ENCODE results near the gene DQX1.
A peak's percentile ranks its signal among the peaks of the same experiment; 100 is the strongest.
"Not testable (repeated sequence)": the region's sequence is repeated elsewhere in the genome, so short reads cannot be mapped to it uniquely, and the experiment has no call there.

The DQX1 gene

DNA sequence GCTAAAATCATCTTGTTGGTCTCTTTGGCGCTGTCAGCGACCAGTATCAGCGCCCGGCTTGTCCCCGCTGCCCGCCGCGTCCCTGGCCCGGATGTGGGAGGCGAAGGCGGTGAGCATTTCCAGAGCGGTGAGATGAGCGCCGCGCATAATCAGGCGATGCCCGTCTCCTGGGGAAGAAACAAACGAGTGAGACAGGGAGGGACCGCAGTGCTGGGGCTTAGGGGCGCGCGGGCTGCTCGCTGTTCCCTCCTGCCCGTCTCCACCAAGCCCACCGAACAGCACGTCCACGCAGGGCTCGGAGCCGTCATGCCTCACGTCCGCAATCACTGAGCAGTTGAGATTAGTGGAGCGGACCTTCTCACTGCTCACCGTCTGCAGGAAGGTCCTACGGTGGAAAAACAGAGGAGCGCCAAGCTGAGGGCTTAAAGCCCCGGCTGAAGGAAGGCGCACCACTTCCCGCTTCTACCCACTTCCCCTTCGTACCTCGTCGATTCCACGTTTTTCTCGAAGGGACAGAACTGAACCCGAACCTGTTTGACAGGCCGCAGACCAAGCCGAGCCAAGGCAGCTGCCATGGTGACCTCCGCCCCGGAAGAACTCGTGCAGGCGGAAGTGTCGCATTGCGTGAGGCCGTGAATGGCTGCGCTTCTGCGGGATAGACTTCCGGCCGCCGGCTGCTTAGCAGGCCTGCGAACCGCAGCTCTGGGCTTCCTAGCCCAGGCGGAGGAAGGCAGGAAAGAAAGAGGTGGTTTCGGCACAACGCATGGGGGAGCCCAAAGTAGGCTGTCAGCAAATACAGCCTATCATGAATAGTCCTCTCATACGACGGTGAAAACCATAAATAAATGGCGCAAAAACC, 53.7 kb downstream of the DQX1 start, which contains the start of gene MRPL53:
TSS of gene MRPL53 (minus strand) at position 595 of the 859 bp plus-strand sequence. CDS start at position 575, 20 bp downstream.
- DNase-seq (ENCODE audit: low read depth, low spot score) = peak; percentile 75
- H3K27ac ChIP-seq = peak within 1 kb of the TSS; percentile 91

GRCh38 chr2:74471332-74472065, 54.5 kb downstream of the DQX1 start:
- DNase-seq (ENCODE audit: low read depth, low spot score) = no peak
- peak overlapping the region; percentile 91 for H3K27ac ChIP-seq

- peak overlapping the region; percentile 91 for H3K27ac ChIP-seq
- not testable (repeated sequence) for DNase-seq (ENCODE audit: low read depth, low spot score)
Measured at GRCh38 chr2:74470742-74471141, 55.3 kb downstream of the DQX1 start.
